GM18502 (cell line): ENCODE measurements around the gene PAPSS1.

ENCODE experiments used
- ATAC-seq: cut with Tn5 transposase; IDR thresholded peaks from one replicate; pipeline ENCODE4 v1.9.1; 2021; ENCODE audit warnings: mild to moderate bottlenecking; ENCODE audit not compliant: unreplicated experiment, poor library complexity

Gene PAPSS1

GRCh38 chr4:107719922-107720722 is at the start of gene PAPSS1:
PAPSS1 (minus strand) TSS chr4:107720234; CDS start chr4:107720179, 55 bp downstream.
- peak; percentile 87 for ATAC-seq

GRCh38 chr4:107760281-107760947 is 40.4 kb upstream of the PAPSS1 start:
- no peak for ATAC-seq

- peak; percentile 48 for ATAC-seq
Measured at GRCh38 chr4:107757864-107758476, 37.9 kb upstream of the PAPSS1 start.

GRCh38 chr4:107757283-107757682 is 37.2 kb upstream of the PAPSS1 start:
- ATAC-seq: no peak

GRCh38 chr4:107755841-107756356 is 35.9 kb upstream of the PAPSS1 start:
- peak; percentile 47 for ATAC-seq

- ATAC-seq: no peak
Measured at GRCh38 chr4:107751670-107752069, 31.6 kb upstream of the PAPSS1 start.

- no peak for ATAC-seq
Measured at GRCh38 chr4:107747748-107748486, 27.9 kb upstream of the PAPSS1 start.

GRCh38 chr4:107746161-107746560 is 26.1 kb upstream of the PAPSS1 start:
- ATAC-seq: no peak

- ATAC-seq: no peak
Measured at GRCh38 chr4:107744532-107744931, 24.5 kb upstream of the PAPSS1 start.

GRCh38 chr4:107743532-107743931 is 23.5 kb upstream of the PAPSS1 start:
- ATAC-seq: peak; percentile 56

GRCh38 chr4:107742791-107743190 is 22.8 kb upstream of the PAPSS1 start:
- no peak for ATAC-seq

GRCh38 chr4:107742196-107742595 is 22.2 kb upstream of the PAPSS1 start:
- ATAC-seq: no peak

GRCh38 chr4:107740950-107741701 is 21.1 kb upstream of the PAPSS1 start:
- no peak for ATAC-seq

- no peak for ATAC-seq
Measured at GRCh38 chr4:107740381-107740780, 20.3 kb upstream of the PAPSS1 start.

GRCh38 chr4:107737450-107737849 is 17.4 kb upstream of the PAPSS1 start:
- no peak for ATAC-seq

GRCh38 chr4:107736924-107737448 is 17.0 kb upstream of the PAPSS1 start:
- peak; percentile 66 for ATAC-seq

GRCh38 chr4:107736037-107736436 is 16.0 kb upstream of the PAPSS1 start:
- ATAC-seq: peak; percentile 48

- peak; percentile 49 for ATAC-seq
Measured at GRCh38 chr4:107734120-107734519, 14.1 kb upstream of the PAPSS1 start.

- ATAC-seq: no peak
Measured at GRCh38 chr4:107733431-107733925, 13.4 kb upstream of the PAPSS1 start.
